HG03135 (cell line): Measurements from ENCODE around the gene RAI2.
"Not testable (repeated sequence)": the region's sequence is repeated elsewhere in the genome, so short reads cannot be mapped to it uniquely, and the experiment has no call there.

Experiments used
- ATAC-seq: cut with Tn5 transposase; IDR thresholded peaks from one replicate; pipeline ENCODE4 v1.9.1; 2021; ENCODE audit warnings: mild to moderate bottlenecking, moderate library complexity; ENCODE audit not compliant: unreplicated experiment

RAI2 gene

DNA sequence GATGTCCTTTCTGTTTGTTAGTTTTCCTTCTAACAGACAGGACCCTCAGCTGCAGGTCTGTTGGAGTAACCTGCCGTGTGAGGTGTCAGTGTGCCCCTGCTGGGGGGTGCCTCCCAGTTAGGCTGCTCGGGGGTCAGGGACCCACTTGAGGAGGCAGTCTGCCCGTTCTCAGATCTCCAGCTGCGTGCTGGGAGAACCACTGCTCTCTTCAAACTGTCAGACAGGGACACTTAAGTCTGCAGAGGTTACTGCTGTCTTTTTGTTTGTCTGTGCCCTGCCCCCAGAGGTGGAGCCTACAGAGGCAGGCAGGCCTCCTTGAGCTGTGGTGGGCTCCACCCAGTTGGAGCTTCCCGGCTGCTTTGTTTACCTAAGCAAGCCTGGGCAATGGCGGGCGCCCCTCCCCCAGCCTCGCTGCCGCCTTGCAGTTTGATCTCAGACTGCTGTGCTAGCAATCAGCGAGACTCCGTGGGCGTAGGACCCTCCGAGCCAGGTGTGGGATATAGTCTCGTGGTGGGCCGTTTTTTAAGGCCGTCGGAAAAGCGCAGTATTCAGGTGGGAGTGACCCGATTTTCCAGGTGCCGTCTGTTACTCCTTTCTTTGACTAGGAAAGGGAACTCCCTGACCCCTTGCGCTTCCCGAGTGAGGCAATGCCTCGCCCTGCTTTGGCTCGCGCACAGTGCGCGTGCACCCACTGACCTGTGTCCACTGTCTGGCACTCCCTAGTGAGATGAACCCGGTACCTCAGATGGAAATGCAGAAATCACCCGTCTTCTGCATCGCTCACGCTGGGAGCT is 74.3 kb downstream of the RAI2 start:
- not testable (repeated sequence) for ATAC-seq

DNA sequence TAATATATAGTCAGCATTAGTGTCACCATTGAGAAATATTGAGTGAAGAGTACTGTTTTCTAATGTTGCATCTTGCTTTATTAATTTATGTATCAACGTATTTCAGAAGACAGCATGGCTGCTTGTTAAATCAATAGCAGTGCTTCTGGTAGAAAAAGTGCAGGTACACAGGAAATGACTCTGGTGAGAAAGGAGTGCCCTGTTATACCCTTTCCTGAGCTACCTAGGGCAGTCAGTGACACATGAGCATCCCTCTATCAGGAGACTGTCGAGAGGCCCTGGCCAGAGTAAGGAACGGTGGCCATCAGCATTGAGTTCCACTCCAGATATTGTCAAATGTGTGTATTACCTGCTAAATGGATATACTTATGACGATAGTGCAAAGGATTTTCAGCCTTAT is 81.7 kb downstream of the RAI2 start:
- ATAC-seq: no peak

GRCh38 chrX:17778997-17779396 is 82.1 kb downstream of the RAI2 start:
- no peak for ATAC-seq

DNA sequence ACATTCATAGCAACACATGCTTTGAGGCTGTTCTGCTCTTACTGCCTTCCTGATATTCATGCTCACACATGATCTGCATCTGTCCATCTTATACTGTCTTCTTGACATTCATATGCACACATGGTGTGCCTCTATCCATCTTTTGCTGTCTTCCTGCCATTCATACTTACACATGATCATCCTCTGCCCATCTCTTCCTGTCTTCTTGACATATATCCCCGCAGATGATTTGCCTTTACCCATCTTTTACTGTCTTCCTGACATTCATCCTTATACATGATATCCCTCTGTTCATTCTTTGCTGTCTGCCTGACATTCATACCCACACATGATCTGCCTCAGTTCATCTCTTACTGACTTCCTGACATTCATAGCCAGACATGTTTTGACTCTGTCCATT is 87.0 kb downstream of the RAI2 start:
- ATAC-seq: no peak

- ATAC-seq: no peak
Observed at GRCh38 chrX:17773221-17773876, 87.7 kb downstream of the RAI2 start.

GRCh38 chrX:17769701-17770269 is 91.3 kb downstream of the RAI2 start:
- ATAC-seq: no peak

- ATAC-seq: no peak
Observed at GRCh38 chrX:17768997-17769396, 92.1 kb downstream of the RAI2 start.

GRCh38 chrX:17767734-17768133 is 93.4 kb downstream of the RAI2 start:
- no peak for ATAC-seq

GRCh38 chrX:17759990-17760389 is 101.1 kb downstream of the RAI2 start:
- ATAC-seq: no peak

- ATAC-seq: peak; percentile 83
Observed at GRCh38 chrX:17758382-17758781, 102.7 kb downstream of the RAI2 start.

GRCh38 chrX:17750436-17750835 is 110.7 kb downstream of the RAI2 start:
- no peak for ATAC-seq
